GM10266 (cell line): ENCODE data around the gene UBE2M.

ENCODE experiments used
- DNase-seq: peaks from one replicate; pipeline ENCODE4 v3.0.0; 2012; ENCODE audit errors: extremely low spot score
- TF ChIP-seq, protein P1 (sequence below): IDR thresholded peaks from 2 replicates; pipeline ENCODE4 v1.5.1; 2012; ENCODE audit warnings: mild to moderate bottlenecking, low read depth; ENCODE audit not compliant: control insufficient read depth, insufficient read depth; ENCODE audit errors: missing control alignments

The UBE2M gene

DNA sequence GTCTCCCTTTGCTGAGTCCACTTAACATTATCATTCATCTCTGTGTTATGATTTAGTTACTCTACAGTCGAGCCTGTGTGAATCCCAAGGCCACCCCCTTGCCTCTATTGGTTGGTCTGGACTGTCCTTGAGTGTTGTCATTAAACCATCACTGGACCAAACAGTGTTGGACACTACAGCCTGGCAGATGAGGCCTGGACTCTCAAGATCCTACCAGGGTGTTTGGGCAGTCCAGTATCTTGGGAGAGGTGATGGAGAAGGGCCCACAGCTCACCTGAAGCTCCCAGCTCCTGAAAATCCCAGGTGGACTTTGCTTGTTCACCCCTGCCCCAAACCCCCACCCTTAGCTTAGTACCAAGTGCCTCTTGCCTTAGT lies 7.3 kb downstream of the UBE2M start:
- no peak for DNase-seq
- TF ChIP-seq, protein P1, sequence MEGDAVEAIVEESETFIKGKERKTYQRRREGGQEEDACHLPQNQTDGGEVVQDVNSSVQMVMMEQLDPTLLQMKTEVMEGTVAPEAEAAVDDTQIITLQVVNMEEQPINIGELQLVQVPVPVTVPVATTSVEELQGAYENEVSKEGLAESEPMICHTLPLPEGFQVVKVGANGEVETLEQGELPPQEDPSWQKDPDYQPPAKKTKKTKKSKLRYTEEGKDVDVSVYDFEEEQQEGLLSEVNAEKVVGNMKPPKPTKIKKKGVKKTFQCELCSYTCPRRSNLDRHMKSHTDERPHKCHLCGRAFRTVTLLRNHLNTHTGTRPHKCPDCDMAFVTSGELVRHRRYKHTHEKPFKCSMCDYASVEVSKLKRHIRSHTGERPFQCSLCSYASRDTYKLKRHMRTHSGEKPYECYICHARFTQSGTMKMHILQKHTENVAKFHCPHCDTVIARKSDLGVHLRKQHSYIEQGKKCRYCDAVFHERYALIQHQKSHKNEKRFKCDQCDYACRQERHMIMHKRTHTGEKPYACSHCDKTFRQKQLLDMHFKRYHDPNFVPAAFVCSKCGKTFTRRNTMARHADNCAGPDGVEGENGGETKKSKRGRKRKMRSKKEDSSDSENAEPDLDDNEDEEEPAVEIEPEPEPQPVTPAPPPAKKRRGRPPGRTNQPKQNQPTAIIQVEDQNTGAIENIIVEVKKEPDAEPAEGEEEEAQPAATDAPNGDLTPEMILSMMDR, result no peak

- no peak for DNase-seq
- TF ChIP-seq, protein P1, result no peak
Measured at GRCh38 chr19:58550362-58551122, 7.9 kb downstream of the UBE2M start.

DNA sequence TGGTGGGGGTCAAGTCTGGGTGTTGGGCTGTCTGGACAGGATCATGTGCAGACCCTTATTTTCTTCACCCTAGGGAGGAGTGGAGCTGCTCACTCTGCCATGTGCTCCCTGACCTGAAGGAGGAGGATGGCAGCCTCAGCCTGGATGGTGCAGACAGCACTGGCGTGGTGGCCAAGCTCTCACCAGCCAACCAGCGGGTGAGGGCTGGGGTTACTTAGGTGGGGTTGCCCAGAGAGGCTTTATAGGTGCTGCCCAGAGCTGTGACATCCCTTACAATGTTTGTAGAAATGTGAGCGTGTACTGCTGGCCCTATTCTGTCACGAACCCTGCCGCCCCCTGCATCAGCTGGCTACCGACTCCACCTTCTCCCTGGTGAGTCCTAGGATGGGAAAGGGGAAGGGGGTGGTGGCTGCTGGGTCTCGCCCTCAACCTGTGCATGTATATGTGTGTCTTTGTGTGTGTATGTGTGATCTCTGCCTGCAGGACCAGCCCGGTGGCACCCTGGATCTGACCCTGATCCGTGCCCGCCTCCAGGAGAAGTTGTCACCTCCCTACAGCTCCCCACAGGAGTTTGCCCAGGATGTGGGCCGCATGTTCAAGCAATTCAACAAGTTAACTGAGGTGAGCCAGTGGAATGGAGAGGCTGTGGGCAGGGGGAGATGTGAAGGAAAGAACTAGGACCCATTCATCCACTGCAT lies 8.6 kb downstream of the UBE2M start:
- DNase-seq, result no peak
- TF ChIP-seq, protein P1, result no peak

DNA sequence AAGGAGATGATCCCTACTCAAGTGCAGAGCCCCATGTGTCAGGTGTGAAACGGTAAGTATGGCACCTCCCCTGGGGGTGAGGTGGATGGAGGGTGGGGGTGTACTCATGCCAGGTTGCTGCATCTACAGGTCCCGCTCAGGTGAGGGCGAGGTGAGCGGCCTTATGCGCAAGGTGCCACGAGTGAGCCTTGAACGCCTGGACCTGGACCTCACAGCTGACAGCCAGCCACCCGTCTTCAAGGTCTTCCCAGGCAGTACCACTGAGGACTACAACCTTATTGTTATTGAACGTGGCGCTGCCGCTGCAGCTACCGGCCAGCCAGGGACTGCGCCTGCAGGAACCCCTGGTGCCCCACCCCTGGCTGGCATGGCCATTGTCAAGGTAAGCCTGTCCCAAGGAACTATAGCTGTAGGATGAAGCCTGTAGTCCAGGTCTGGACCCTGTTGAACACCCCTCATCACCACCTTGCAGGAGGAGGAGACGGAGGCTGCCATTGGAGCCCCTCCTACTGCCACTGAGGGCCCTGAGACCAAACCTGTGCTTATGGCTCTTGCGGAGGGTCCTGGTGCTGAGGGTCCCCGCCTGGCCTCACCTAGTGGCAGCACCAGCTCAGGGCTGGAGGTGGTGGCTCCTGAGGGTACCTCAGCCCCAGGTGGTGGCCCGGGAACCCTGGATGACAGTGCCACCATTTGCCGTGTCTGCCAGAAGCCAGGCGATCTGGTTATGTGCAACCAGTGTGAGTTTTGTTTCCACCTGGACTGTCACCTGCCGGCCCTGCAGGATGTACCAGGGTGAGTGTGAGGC lies 9.3 kb downstream of the UBE2M start:
- TF ChIP-seq, protein P1, result no peak
- DNase-seq, result no peak

- TF ChIP-seq, protein P1, result no peak
Measured at GRCh38 chr19:58547323-58548312, 10.8 kb downstream of the UBE2M start.

GRCh38 chr19:58546019-58546530 lies 12.3 kb downstream of the UBE2M start:
- no peak for DNase-seq

More at GRCh38 chr19:58547323-58548312, 10.8 kb downstream of the UBE2M start:
- no peak for DNase-seq

More at GRCh38 chr19:58546019-58546530, 12.3 kb downstream of the UBE2M start:
- TF ChIP-seq, protein P1, result no peak
